T follicular helper cell (primary cell): ENCODE data around the gene CHTF8.

Experiments
- DNase-seq: peaks from one replicate; pipeline ENCODE4 v3.0.0-alpha.2; 2020; ENCODE audit warnings: low read depth

The CHTF8 gene

GRCh38 chr16:69112285-69113129 is 19.9 kb downstream of the CHTF8 start:
- DNase-seq, result no peak

DNA sequence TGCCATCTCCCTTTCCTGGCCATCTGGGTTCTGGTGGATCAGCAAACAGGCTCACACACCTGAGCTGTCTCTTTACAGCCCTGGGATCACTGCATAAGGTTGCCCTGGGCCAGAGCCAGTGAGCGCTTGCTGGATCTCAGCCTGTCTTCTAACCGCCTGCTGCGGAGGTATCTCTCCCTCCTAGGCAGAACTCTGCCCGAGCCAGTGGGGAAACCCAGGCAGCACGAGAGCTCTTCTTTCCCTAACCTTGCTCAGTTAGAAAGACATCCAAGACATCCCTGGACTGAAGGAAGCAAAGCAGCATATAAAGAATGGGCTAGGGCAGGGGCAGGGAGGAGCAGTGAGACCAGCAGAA is 20.5 kb downstream of the CHTF8 start:
- DNase-seq, result no peak

DNA sequence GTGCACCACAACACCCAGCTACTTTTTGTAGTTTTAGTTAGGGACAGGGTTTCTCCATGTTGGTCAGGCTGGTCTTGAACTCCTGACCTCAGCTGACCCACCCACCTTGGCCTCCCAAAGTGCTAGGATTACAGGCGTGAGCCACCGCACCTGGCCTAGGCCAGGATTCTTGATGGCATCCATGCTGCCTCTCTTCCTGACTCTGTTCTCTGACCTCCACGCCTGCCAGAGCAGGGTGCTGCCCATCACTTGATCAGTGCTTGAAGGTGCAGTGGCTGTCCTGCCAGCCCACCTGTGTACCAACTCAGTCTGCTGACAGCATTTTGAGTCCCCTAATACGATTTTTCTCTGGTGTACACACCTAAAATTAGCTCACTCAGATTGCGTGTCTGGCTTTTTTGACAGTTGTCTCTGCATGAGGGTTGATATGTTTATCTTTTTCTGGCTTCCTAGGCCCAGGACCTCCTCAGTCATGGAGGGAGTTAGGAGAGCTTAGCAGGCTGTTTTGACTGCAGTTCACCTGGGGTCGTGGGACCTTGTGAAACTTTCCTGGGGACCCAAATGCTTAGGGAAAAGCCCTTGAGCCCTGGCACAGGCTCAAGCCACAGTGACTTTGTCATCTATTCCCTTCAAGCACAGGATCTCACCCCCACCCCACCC is 21.0 kb downstream of the CHTF8 start:
- no peak for DNase-seq

DNA sequence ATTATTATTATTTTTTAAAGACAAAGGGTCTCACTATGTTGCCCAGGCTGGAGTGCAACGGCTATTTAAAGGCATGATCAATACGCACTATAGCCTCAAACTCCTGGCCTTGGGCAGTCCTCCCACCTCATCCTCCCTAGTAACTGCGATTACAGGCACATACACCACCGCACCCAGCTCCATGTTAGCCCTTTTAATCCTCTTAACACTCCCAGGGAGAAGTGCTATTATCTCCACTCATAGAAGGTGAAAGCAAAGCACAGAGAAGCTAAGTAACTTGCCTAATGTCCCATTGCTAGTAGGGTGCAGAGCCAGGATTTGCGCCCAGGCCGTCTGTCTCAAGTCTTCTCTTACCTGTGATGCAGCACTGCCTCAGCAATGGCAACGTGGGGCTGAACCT is 22.0 kb downstream of the CHTF8 start:
- no peak for DNase-seq

- no peak for DNase-seq
These were observed 22.7 kb downstream of the CHTF8 start for GRCh38 chr16:69109486-69110270.

DNA sequence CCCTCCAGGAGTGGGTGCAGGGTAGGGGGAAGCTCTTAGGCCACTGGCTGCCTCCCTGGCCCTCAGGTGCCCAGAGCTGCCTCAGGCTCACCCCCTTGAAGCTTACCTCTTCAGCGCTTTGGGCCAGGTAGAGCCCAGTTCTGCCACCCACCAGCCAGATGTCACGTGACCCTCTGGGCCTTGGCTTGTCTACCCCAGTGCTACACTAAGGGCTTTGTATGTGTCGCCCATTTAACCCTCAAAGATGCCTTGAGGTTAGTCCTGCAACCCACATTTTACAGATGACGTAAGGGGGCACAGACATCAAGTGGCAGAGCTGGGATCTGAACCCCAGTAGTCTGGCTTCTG is 23.5 kb downstream of the CHTF8 start:
- DNase-seq, result no peak

DNA sequence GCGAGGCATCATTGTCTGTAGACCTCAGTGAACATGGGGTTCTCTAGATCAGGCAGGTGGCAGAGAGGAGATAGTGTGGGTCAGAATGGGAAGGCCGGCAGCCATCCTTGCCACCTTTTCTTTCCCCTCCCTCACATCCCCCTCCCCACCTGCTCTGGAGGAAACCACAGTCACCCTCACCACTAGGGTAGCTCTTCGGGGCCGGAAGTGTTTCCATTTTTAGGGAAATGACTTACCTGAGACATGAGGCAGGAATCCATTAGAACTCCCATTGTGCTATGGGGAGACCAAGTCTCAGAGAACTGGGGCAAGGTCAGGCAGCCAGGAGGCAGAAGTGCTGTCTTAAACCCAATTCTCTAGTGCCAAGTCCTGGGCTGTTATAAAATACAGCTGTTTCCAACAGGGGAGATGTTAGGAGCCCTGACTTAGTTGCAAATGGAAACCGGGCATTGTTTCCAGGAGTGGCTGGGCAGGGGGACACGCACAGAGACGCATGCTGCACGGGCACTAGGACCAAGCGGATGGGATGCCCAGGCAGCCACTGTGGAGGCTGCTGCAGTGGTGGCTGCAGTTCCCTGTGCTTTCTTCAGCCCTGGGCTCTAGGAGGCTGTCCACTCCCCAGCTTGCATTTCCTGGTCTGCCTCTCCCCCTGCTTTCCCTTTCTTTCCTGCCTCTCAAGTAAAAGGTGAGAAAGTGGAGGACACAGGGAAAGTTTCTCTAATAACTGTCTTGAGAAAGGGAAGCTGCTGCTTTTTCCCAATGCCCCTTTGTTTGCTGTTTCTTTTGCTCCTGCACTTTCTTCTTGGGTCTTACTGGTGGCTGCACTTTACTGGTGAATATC is 24.1 kb downstream of the CHTF8 start:
- no peak for DNase-seq

- no peak for DNase-seq
These were observed 24.9 kb downstream of the CHTF8 start for GRCh38 chr16:69107316-69107962.

- no peak for DNase-seq
These were observed 25.7 kb downstream of the CHTF8 start for GRCh38 chr16:69106491-69107315.

DNA sequence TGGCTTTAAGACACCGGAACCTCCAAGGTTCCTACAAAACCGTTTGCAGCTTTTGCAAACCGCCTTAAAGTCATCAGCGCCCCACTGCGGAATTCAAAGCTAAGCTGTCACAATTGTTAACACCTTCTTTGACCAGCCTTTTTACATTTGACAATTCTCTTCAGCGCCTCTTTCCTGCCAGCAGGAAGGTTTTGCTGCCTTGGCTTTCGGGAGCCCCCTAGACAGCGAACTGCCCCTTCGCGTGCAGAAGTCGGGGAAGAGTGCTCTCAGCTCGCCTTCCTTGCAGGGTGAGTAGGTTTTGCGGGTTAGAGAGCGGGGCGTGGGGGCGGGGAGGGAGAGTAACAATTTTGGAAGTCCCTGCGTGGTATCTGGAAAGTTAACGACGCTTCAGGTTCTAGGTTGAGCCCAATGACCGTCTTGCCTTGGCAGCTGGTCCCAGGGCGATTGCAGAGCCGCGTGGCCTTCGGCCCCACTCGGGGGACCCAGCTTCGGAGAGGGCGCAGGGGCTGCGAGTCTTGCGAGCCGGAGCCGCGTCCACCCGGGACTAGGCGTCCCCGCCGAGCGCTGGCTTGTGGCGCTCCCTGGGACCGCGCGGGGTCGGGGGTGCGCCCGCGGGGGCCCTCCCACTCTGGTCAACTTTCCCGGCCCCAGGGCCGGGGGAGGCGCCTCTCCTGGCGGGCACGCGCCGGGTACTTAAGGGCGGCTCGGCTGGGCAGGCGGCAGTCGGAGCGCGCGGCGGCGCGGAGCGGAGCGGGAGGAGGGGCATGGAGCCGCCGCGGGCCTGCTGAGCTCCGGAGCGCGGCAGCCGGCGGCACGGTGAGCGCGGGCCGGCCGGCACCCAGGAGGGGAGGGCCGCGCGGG is 26.7 kb downstream of the CHTF8 start, which contains the start of gene HAS3:
Gene HAS3 (plus strand): TSS at position 153 of the 861 bp plus-strand sequence. CDS start 3,743 bp downstream, outside the sequence.
- no peak for DNase-seq

GRCh38 chr16:69100071-69100691 is 32.2 kb downstream of the CHTF8 start:
- DNase-seq, result no peak

DNA sequence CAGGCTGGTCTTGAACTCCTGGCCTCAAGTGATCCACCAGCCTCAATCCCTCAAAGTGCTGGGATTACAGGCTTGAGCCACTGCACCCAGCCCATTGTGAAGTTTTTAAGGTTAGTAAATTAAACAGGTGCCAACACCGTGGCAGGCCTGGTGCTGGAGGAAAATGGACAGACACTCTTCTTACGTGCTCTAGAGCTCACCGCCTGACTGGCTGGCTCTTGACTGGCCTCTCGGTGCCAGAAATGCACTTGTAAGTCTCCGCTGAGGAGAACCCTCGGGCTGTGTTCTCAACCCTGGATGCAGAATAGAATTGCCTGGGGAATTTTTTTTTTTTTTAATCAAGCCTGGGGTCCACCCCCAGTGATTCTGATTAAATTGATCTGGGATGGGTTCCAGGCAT is 37.2 kb downstream of the CHTF8 start:
- no peak for DNase-seq

- DNase-seq, result no peak
These were observed 37.9 kb downstream of the CHTF8 start for GRCh38 chr16:69094501-69094900.

- DNase-seq, result no peak
These were observed 38.4 kb downstream of the CHTF8 start for GRCh38 chr16:69093974-69094373.

GRCh38 chr16:69089091-69089910 is 43.1 kb downstream of the CHTF8 start:
- no peak for DNase-seq

- no peak for DNase-seq
These were observed 43.7 kb downstream of the CHTF8 start for GRCh38 chr16:69088684-69089083.

DNA sequence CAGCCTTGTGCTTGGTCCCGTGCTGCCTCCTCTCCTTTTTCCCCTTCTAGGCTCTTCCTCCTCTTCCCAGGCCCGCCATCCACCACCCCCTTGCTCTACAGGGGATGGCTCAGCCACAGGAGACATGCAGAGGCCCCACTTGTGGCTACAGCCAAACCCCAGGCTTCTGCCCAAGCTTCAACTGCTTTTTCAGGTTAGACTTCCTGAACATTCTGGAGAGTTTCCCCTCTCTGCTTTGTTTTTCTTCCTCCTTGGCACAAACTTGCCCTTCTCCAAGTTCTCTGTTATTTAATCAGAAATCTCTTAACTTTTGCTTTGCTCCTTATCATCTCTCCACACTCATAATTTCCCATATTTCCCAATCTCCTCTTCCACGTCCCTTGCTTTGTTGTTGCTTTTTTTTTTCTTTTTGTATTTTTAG is 45.2 kb downstream of the CHTF8 start:
- no peak for DNase-seq
